OCI-LY7 (cell line): ENCODE results near the gene TICAM2. TPM values are rescaled to one million over a fixed set of nuclear protein-coding genes. Genes with fewer than 3 reads are reported as not detected.

Experiments
- BruUV-seq: library from RNA; stranded (reverse); fragments of 400-500 nt; replicated peaks from 2 replicates; lab custom pipeline; 2021; lab: Mats Ljungman, UMichigan
- CTCF ChIA-PET: fragments of 300-600 bp; sonication (Branson Sonifier 250); formaldehyde crosslinking; loops from one replicate; lab custom pipeline; 2022; ENCODE audit warnings: antibody characterized with exemption; ENCODE audit not compliant: unreplicated experiment; lab: Charles Lee
- POLR2A ChIA-PET: fragments of 300-600 bp; sonication (Branson Sonifier 250); formaldehyde crosslinking; loops from one replicate; lab custom pipeline; 2022; ENCODE audit warnings: antibody characterized with exemption; lab: Charles Lee
- DNase-seq: peaks from one replicate; pipeline ENCODE4 v3.0.0-alpha.2; 2015; ENCODE audit warnings: low spot score
- H2AFZ ChIP-seq: fragments of 200-600 bp; sonication (generic), shearing (Covaris generic); 2 replicates; pipeline ENCODE4 v1.6.1; 2014; ENCODE audit warnings: mild to moderate bottlenecking, antibody characterized with exemption, low read length, moderate library complexity
- H3K27ac ChIP-seq: fragments of 200-600 bp; sonication (generic); 2 replicates; pipeline ENCODE4 v1.5.1; 2014; ENCODE audit warnings: mixed run types, low read depth, mild to moderate bottlenecking, moderate library complexity, low read length, inconsistent platforms; ENCODE audit not compliant: poor library complexity, severe bottlenecking
- H3K36me3 ChIP-seq: fragments of 200-600 bp; sonication (generic); 2 replicates; pipeline ENCODE4 v1.6.1; 2014; ENCODE audit warnings: mild to moderate bottlenecking, antibody characterized with exemption, low read length, moderate library complexity, mixed read lengths; ENCODE audit not compliant: insufficient read depth
- H3K4me1 ChIP-seq: fragments of 200-600 bp; sonication (generic); 2 replicates; pipeline ENCODE4 v1.5.1; 2014; ENCODE audit warnings: mild to moderate bottlenecking, low read length; ENCODE audit not compliant: insufficient read depth, poor library complexity, severe bottlenecking
- H3K4me2 ChIP-seq: fragments of 200-600 bp; sonication (generic); 2 replicates; pipeline ENCODE4 v1.6.1; 2014; ENCODE audit warnings: mild to moderate bottlenecking, low read length
- H3K4me3 ChIP-seq: fragments of 200-600 bp; sonication (generic); 2 replicates; pipeline ENCODE4 v1.5.1; 2014; ENCODE audit warnings: mild to moderate bottlenecking, low read depth, low read length; ENCODE audit not compliant: poor library complexity, severe bottlenecking
- H3K79me2 ChIP-seq: fragments of 200-600 bp; sonication (generic); 2 replicates; pipeline ENCODE4 v1.6.1; 2016; ENCODE audit warnings: low read depth, mild to moderate bottlenecking, low read length, moderate library complexity, mixed read lengths; ENCODE audit not compliant: insufficient read depth
- H3K9me2 ChIP-seq: fragments of 200-600 bp; sonication (generic); 2 replicates; pipeline ENCODE4 v1.6.1; 2016; ENCODE audit warnings: mild to moderate bottlenecking, low read length, mixed read lengths; ENCODE audit not compliant: insufficient read depth
- H3K9me3 ChIP-seq: fragments of 200-600 bp; sonication (generic); 2 replicates; pipeline ENCODE4 v1.6.1; 2014; ENCODE audit warnings: mild to moderate bottlenecking, mixed run types, low read length, mixed read lengths
- H4K20me1 ChIP-seq: fragments of 200-600 bp; sonication (generic); 2 replicates; pipeline ENCODE4 v1.6.1; 2014; ENCODE audit warnings: mild to moderate bottlenecking, antibody characterized with exemption, low read length, moderate library complexity, mixed read lengths; ENCODE audit not compliant: insufficient read depth
- EZH2phosphoT487 ChIP-seq: fragments of 200-600 bp; sonication (generic); IDR thresholded peaks from 2 replicates; pipeline ENCODE4 v1.6.1; 2018; ENCODE audit warnings: low read depth, borderline replicate concordance, mild to moderate bottlenecking, mixed run types, antibody characterized with exemption, low read length, moderate library complexity, mixed read lengths
- intact Hi-C: fragments of 100-400 bp; cut with micrococcal nuclease; formaldehyde crosslinking; loops from one replicate; pipeline ENCODE4 v1.10.0; 2022; ENCODE audit not compliant: unreplicated experiment
- total RNA-seq, 2 experiments: library from RNA; depleted of rRNA in 1 of 2; stranded (reverse); fragments of >200 nt in 1 of 2; shearing (Covaris generic) in 1 of 2; gene quantifications; 2 replicates each; pipeline ENCODE4 v1.2.3, GENCODE V29; 2014 to 2022
- TF ChIP-seq, protein P1 (sequence below): fragments of 200-600 bp; sonication (generic); conservative IDR thresholded peaks from 2 replicates; pipeline ENCODE4 v1.5.1; 2014; ENCODE audit warnings: mild to moderate bottlenecking, antibody characterized with exemption, low read length, moderate library complexity, mixed read lengths

TICAM2 gene
- total RNA-seq, 2 experiments from 2014 or later: 0.65 TPM; not detected in 1

DNA sequence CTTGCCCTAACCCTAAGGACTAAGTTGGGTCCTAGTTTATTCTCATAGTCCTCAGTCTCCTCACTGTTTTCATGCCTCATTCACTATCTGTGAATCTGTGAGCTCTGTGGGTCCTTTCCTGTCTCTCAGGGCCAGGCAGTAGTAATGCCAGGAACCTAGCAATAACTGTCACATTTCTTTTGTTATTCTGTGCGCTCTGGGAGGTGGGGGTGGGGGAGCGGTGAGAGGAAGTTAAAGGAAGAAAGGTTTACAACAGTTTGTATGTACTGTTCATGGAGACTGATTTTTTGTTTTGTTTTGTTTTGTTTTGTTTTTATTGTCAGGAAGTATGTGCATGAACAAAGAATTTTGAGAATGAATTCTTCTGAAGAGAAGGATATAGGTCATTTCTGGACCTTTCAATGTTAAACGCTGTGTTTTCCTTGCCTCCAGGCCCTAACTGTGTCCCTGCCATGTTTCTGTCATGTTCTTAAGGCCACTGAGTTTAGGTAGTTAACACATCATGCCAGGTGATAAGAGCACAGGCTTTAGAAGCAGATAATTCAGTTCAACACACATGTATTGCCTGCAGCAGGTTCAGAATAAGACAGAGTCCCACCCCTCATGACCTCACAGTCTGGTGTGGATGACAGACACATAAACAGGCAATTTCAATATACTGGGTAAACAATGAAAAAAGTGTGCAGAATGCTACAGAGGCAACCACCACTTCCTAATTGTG, 44.5 kb downstream of the TICAM2 start:
- no peak for DNase-seq
- H3K9me3 ChIP-seq: no peaks in the 10 kb centered on the region
- H2AFZ ChIP-seq: no peak overlapping the region
- H3K4me1 ChIP-seq: no peaks in the 10 kb centered on the region
- ChIA-PET CTCF (no interaction called here), POLR2A (no interaction called here)
- no peaks in the 10 kb centered on the region for H4K20me1 ChIP-seq
- no peak overlapping the region for H3K27ac ChIP-seq
- no peak overlapping the region for H3K4me3 ChIP-seq
- intact Hi-C loops: no loop called here
- H3K79me2 ChIP-seq: no peaks in the 10 kb centered on the region
- BruUV-seq: no TSS peak
- H3K36me3 ChIP-seq: no peaks in the 10 kb centered on the region
- H3K9me2 ChIP-seq: no peaks in the 10 kb centered on the region
- TF ChIP-seq EZH2phosphoT487: no peak
- TF ChIP-seq, protein P1, sequence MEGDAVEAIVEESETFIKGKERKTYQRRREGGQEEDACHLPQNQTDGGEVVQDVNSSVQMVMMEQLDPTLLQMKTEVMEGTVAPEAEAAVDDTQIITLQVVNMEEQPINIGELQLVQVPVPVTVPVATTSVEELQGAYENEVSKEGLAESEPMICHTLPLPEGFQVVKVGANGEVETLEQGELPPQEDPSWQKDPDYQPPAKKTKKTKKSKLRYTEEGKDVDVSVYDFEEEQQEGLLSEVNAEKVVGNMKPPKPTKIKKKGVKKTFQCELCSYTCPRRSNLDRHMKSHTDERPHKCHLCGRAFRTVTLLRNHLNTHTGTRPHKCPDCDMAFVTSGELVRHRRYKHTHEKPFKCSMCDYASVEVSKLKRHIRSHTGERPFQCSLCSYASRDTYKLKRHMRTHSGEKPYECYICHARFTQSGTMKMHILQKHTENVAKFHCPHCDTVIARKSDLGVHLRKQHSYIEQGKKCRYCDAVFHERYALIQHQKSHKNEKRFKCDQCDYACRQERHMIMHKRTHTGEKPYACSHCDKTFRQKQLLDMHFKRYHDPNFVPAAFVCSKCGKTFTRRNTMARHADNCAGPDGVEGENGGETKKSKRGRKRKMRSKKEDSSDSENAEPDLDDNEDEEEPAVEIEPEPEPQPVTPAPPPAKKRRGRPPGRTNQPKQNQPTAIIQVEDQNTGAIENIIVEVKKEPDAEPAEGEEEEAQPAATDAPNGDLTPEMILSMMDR: no peak
- no peak overlapping the region for H3K4me2 ChIP-seq

DNA sequence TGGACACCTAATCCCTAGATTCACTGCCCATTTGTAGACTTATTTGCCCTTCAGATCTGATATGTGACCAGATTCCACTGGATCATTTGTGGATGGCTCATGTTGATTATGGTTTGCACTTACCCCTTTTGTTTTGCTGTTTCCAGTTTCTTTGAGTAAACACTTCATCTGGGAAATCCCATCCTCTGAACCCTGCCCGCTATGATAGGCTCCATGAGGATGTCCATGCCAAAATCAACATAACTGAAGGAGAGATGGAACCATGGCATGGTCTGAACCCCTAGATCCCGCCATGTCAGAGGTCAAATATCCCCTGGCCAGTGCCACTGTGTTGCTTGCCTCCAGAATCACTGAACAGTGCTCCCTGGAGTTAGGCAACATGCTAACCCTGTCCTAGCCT, 46.0 kb downstream of the TICAM2 start:
- Histone ChIP-seq H3K9me3 (no peaks in the 10 kb centered on the region), H3K4me3 (no peak overlapping the region), H3K79me2 (no peaks in the 10 kb centered on the region), H3K36me3 (no peaks in the 10 kb centered on the region), H3K4me2 (no peak overlapping the region), H4K20me1 (no peaks in the 10 kb centered on the region), H3K4me1 (no peaks in the 10 kb centered on the region), H3K9me2 (no peaks in the 10 kb centered on the region), H3K27ac (no peak overlapping the region), H2AFZ (no peak overlapping the region)
- ChIA-PET CTCF (no interaction called here), POLR2A (no interaction called here)
- TF ChIP-seq, protein P1: no peak
- no peak for TF ChIP-seq EZH2phosphoT487
- no peak for DNase-seq
- intact Hi-C loops: no loop called here
- no TSS peak for BruUV-seq

DNA sequence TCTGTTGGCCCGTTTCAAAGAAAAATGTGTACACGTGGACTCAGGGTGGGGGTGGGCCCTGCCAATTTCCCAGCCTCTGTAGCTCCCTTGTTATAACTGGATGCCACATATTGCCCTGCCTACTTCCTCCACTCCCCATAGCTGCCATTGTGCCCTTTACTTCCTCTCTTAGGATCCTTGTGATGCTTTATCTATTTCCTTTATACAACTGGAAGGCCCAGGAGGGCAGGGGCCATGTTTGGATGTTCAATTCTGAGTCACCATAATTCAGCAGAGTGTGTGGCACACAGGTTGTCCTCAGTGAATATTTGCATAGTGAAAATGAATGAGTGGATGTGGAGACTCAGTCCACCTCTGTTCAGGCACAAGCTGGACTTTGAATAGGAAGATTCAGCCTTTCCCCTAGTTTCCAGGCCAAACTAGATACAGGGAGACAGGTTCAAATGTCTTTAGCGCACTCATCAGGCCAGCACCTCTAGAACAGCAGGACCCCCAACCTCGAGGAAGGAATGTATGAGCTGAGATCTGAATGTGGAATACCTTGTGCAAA, 47.1 kb downstream of the TICAM2 start:
- Histone ChIP-seq H3K36me3 (no peaks in the 10 kb centered on the region), H4K20me1 (no peaks in the 10 kb centered on the region), H3K9me3 (no peaks in the 10 kb centered on the region), H3K4me1 (no peaks in the 10 kb centered on the region), H2AFZ (no peak overlapping the region), H3K9me2 (no peaks in the 10 kb centered on the region), H3K4me2 (no peak overlapping the region), H3K27ac (no peak overlapping the region), H3K79me2 (no peaks in the 10 kb centered on the region), H3K4me3 (no peak overlapping the region)
- ChIA-PET POLR2A (interaction anchor here (1.9 kb wide), 1 partner anchor 16 kb away, joined by 5 read pairs; no protein-coding TSS in a partner anchor), CTCF (no interaction called here)
- BruUV-seq: no TSS peak
- DNase-seq: no peak
- intact Hi-C loops: no loop called here
- TF ChIP-seq EZH2phosphoT487: no peak
- TF ChIP-seq, protein P1: no peak
